Spinal cord (tissue), 10 donors: ENCODE results near the gene IQSEC1. TPM values are rescaled to one million over a fixed set of nuclear protein-coding genes. Genes with fewer than 3 reads are reported as not detected.

Experiments used
- DNase-seq, 6 donors: peaks; one replicate each; pipeline versions ENCODE4 v3.0.0 to v3.0.0-alpha.2; 2013 to 2015; ENCODE audit warnings: low spot score in 6 of 6, low read depth in 4 of 6
- H3K27ac ChIP-seq: one replicate; pipeline ENCODE4 v1.5.1; 2013; ENCODE audit warnings: low read depth, low read length, control low read depth
- H3K27me3 ChIP-seq: one replicate; pipeline ENCODE4 v1.6.1; 2013; ENCODE audit warnings: low read length; ENCODE audit not compliant: control insufficient read depth, insufficient read depth
- H3K36me3 ChIP-seq: one replicate; pipeline ENCODE4 v1.6.1; 2013; ENCODE audit warnings: low read length; ENCODE audit not compliant: control insufficient read depth, insufficient read depth
- H3K4me1 ChIP-seq: one replicate; pipeline ENCODE4 v1.6.1; 2013; ENCODE audit warnings: low read length; ENCODE audit not compliant: control insufficient read depth, insufficient read depth
- H3K4me3 ChIP-seq: one replicate; pipeline ENCODE4 v1.5.1; 2013; ENCODE audit warnings: low read depth, low read length, control low read depth
- H3K9me3 ChIP-seq: one replicate; pipeline ENCODE4 v1.6.1; 2013; ENCODE audit warnings: low read length; ENCODE audit not compliant: control insufficient read depth, insufficient read depth
- WGBS: methylation state at CpG from one replicate; pipeline ENCODE4 v1.1.5; 2013; ENCODE audit warnings: missing lambda C conversion rate; ENCODE audit not compliant: insufficient coverage; 5-methylcytosine and 5-hydroxymethylcytosine counted together
- polyA plus RNA-seq, 2 donors: library from polyadenylated mRNA; unstranded; fragments of 120-200 nt; gene quantifications; one replicate each; pipeline ENCODE4 v1.2.1, GENCODE V29; 2013; ENCODE audit not compliant: insufficient read length in 2 of 2
- total RNA-seq, 2 donors: library from RNA; depleted of rRNA in 1 of 2; stranded (reverse); fragments of 120-200 nt in 1 of 2; fragments of >200 nt in 1 of 2; gene quantifications; one replicate each; pipeline versions ENCODE4 v1.2.3 to v1.2.4, GENCODE V29; 2013 to 2014
- donor health status: healthy.

The IQSEC1 gene
- total and polyA plus RNA-seq, 4 donors = 40.2 to 87.1 (median 63.6) TPM

DNA sequence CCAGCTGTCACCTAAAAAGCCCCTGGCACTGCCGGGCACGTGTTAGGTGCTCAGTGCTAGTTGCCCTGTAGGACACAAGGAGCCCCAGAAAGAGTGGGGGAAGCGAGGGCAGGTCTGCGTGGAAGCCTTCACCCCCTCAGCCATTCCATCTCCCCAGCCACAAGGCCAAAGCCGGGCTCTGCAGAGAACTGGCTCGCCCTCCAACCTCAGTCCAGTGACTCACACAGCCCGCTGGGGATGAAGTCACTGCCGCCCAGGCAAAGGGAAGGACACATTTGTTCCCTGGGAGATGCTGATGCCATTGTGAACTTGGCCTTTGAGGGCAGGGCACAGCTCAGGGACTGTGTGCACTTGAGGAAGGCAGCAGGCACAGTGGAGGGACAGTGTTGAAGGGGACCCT lies 48.1 kb downstream of the IQSEC1 start:
- H3K27ac ChIP-seq = no peak overlapping the region

DNA sequence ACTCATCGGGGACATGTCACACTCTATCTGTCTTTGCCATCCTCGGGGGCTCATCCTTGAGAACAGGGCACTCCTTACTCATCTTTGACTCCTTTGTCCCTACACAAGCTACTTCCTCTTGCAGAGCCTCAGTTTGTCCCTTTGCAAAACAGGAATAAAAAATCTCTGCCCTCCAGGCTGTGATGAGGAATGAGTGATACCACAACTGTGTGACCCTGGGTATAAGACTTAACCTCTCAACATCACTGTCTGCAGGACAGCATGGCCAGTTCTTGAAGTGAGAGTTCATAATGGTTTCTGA lies 48.5 kb downstream of the IQSEC1 start:
- Histone ChIP-seq H3K27me3 (no peaks in the 10 kb centered on the region), H3K4me3 (no peak overlapping the region), H3K36me3 (peaks cover 30% of the 10 kb centered on the region), H3K27ac (no peak overlapping the region), H3K4me1 (peaks cover 35% of the 10 kb centered on the region), H3K9me3 (no peaks in the 10 kb centered on the region)
- DNase-seq = no peak
- 89% methylated on average over 2 of the region's 2 CpGs for WGBS

More for the DNA sequence above, 48.1 kb downstream of the IQSEC1 start:
- no peaks in the 10 kb centered on the region for H3K27me3 ChIP-seq
- H3K9me3 ChIP-seq = no peaks in the 10 kb centered on the region
- no peak overlapping the region for H3K4me3 ChIP-seq
- DNase-seq = no peak
- peaks cover 27% of the 10 kb centered on the region for H3K36me3 ChIP-seq
- H3K4me1 ChIP-seq = peaks cover 31% of the 10 kb centered on the region
- 90% methylated on average over 8 of the region's 8 CpGs for WGBS

DNA sequence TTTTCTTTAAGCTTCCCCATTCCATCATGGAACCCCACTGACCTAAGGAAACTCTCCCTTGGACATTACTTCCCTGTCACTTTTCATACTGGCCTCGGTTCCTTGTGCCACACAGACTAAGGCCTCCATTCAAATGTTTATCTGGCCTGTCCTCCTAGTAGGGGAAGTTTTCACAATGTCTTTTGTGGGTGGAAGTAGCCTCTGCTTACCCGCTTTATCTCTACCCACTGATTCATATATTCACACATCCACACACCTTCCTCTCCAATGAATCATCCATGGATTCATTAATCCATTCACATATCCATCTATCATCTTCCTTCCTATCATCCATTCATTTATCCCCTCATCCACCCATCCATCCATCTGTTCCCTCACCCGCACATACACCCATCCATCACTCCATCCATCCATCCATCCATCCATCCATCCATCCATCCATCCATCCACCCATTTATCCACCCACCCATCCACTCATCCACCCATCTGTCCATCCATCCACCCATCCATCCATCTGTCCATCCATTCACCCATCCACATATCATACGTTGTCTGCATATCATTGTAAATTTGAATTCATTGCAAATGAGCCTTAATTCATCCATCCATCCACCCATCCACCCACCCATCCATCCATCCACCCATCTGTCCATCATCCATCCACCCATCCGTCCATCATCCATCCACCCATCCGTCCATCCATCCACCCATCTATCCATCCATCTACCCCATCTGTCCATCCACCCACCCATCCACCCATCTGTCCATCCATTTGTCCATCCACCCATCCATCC lies 49.1 kb downstream of the IQSEC1 start:
- no peak overlapping the region for H3K4me3 ChIP-seq
- H3K27me3 ChIP-seq = no peaks in the 10 kb centered on the region
- no peak for DNase-seq
- H3K36me3 ChIP-seq = peaks cover 34% of the 10 kb centered on the region
- peaks cover 40% of the 10 kb centered on the region for H3K4me1 ChIP-seq
- WGBS = 98% methylated on average over 5 of the region's 6 CpGs
- no peaks in the 10 kb centered on the region for H3K9me3 ChIP-seq
- H3K27ac ChIP-seq = no peak overlapping the region

DNA sequence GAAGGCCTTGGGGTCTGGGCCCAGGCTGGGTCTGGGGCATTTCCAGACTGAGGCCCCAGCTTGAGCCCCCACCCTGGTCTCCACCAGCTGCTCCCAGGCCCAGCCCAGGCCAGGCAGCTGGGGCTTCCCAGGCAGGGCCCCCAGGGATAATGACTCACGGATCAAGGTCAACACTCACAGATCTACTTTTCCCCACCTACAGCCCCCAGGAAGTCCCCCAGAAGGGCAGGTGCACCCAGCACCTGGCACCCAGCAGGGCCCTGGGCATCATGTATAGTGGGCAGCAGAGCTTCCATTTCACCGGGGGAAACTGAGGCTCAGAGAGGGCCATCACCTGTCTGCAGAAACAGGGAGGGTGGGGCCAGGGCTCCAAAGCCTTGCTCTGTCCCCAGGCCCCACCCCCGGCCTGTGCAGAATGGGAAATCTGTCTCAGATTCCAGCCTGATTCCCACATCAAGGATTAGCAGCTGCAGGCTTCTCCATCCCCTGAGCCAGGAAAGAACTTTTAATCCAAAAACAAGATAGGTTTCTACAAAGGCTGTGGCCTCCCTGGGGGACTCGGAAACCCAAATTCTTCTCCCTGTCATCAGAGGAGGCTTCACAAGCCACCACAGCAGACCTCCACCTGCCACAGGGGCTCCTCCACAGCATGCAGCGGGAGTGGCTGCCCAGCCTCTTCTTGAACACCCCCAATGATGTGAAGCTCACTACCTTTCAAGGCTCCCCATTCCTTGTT lies 49.8 kb downstream of the IQSEC1 start:
- Histone ChIP-seq H3K9me3 (no peaks in the 10 kb centered on the region), H3K4me1 (peaks cover 48% of the 10 kb centered on the region), H3K27me3 (no peaks in the 10 kb centered on the region), H3K4me3 (no peak overlapping the region), H3K36me3 (peaks cover 36% of the 10 kb centered on the region), H3K27ac (peak overlapping the region; percentile 81)
- DNase-seq = no peak
- 90% methylated on average over 5 of the region's 5 CpGs for WGBS

DNA sequence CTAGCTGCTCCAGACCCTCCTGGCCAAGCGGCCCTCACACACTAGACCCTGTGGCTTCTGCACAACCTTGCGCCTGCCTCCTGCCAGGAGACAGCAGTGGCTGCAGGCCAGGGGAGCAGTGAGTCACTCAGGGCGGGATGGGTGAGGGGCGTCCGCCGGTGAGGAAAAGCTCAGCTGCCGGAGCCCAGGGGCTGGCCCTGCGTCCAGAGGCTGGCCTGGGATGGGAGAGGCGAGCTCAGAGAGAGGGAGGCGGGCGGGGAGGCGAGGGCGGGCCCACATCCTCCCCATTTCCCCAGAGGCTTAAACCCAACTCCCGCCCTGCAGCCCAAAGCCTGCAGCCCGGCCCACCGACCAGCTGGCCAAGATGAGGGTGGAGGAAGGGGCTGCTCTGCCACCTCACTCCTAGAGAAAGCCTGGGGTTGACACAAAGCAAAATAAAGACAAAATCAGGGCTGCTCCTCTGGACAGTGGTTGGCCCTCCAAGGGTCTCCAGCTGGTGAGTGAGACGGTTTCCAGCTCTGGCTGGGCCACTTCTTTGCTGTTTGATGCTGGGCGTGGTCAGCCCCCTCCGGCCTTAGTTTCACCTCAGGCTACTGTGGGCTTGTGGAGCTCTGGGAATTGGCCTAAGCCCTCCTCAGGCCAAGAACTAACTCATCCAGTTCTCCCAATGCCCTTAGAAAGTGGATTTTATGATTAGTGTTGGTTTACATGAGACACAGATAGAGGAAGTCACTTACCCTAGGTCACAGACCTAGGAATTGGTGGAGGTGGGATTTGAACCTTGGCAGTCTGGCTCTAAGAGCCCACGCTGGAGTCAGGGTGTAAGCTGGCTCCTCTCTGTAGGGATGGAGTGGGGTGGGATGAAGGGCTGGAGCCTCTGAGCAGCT lies 50.6 kb downstream of the IQSEC1 start:
- Histone ChIP-seq H3K27ac (peak overlapping the region; percentile 81), H3K27me3 (no peaks in the 10 kb centered on the region), H3K36me3 (peaks cover 42% of the 10 kb centered on the region), H3K4me3 (peak overlapping the region; percentile 24), H3K4me1 (peaks cover 56% of the 10 kb centered on the region), H3K9me3 (no peaks in the 10 kb centered on the region)
- 52% methylated on average over 8 of the region's 20 CpGs for WGBS
- DNase-seq = peak in 2 of 6 donors; percentile 50 to 79

DNA sequence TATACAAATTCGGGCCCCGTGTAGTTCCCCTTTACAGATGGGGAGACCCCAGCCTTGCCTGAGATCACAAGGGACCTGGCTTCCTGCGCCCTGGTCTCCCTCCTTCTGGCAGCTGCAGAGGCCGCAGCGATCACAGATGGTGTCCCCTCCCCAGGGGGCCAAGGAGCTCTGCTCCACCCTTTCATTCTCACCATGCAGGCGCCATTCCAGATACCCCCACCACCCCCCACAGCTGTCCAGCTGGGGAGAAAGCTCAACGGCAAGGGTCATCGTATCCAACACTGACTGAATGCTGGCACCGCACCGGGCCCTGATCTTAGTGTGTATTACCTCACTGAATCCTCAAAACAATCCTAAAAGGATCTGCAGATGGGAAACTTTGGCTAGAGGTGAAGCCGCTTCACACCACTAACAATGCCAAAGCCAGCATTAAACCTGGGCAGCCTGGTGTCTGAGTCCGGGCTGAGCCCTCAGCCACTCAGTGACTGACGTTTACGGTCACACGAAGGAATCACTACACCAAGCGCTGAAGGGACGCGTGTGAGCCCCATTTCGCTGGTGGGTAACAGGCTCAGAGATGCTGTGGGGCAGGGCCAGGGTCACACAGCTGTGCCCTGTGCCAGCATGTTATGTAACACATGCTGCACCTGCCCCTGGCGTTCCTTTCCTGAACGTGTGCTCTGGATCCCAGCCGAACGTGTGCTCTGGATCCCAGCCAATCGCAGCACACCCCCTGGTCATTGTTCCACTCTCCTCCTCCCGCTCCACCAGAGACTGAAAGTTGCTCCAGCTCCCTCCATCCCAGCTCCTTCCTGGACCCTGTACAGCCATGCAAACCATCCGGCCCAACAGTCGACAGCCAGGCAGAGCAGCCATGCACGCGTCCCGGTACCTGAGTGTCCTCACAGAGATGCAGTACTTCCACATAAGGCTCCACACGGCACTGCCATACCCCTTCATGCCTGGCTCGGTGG lies 51.8 kb downstream of the IQSEC1 start:
- H3K4me3 ChIP-seq = peak overlapping the region; percentile 24
- no peaks in the 10 kb centered on the region for H3K9me3 ChIP-seq
- peaks cover 68% of the 10 kb centered on the region for H3K4me1 ChIP-seq
- peak overlapping the region; percentile 81 for H3K27ac ChIP-seq
- no peak for DNase-seq
- H3K27me3 ChIP-seq = no peaks in the 10 kb centered on the region
- H3K36me3 ChIP-seq = peaks cover 38% of the 10 kb centered on the region
- 55% methylated on average over 26 of the region's 32 CpGs for WGBS

DNA sequence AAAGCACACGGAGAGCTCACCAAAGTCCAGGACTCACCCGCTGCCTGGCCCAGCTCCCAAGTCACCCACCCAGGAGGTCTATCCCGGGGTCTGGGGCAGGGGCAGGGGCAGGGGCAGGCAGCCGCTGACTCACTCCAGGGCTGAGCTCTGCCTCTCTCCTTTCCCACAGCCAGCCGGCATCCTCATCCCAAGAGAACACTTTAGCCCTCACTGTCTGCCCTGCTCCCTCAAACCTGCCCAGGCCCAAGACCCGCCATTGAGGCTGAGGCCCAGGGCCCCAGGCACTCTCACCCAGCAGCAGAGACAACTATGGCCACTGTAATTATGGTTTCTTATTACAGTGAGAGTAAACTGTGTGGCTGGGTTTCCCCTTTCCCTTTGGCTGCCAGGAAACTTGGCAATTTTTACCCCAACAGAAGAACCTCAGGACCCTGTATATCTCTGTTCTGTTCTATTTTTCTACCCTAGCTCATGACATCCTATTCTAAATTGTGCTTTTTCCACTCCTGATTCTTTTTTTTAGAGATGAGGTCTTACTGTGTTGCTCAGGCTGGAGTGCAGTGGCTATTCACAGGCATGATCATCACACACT lies 53.0 kb downstream of the IQSEC1 start:
- Histone ChIP-seq H3K36me3 (peaks cover 38% of the 10 kb centered on the region), H3K4me3 (no peak overlapping the region), H3K27me3 (no peaks in the 10 kb centered on the region), H3K9me3 (no peaks in the 10 kb centered on the region), H3K4me1 (peaks cover 79% of the 10 kb centered on the region), H3K27ac (peak overlapping the region; percentile 47)
- no peak for DNase-seq
- WGBS = 82% methylated on average over 6 of the region's 6 CpGs

DNA sequence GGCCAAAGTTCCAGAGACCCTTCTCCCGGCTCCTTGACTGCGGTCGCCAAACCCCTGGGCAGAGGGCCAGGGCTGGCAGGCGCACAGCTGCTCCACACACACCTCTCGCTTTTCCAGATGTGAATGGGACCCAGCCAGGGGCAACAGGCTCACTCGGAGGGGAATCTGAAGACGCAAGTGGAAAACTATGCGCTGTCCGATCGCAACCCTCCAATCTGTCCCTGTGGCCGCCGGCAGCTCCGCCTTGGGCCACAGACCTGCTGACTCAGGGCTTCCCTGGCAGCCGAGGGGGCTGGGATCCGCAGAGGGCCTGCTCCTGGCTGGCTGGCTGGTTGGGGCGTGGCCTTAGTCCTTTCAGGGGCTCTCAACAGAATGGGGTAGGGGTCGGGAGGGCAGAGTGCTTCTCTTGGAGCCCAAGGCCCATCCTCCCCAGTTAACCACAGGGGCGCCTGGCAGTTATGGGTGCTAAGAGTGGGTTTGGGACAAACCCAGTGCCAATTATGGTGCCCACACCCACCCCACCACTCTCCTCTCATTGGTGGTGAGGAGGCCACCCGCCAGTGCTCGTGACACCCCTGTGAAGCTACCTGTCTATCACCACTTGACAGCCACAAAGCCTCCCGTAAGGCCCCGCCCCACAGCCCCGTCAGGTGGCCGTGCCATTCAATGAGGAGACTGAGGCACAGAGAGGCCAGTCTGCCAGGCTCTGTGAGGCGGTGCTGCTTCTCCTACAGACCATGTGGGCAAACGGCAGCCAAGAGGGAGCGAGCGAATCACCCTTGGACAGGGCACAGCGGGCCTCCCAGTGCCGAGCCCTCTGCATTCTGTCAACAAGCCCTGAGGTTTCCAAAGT lies 53.8 kb downstream of the IQSEC1 start:
- DNase-seq = peak in 2 of 6 donors; percentile 51 to 82
- 41% methylated on average over 28 of the region's 30 CpGs for WGBS
- Histone ChIP-seq H3K9me3 (no peaks in the 10 kb centered on the region), H3K4me3 (peak overlapping the region; percentile 16), H3K27me3 (no peaks in the 10 kb centered on the region), H3K27ac (peak overlapping the region; percentile 85), H3K4me1 (peaks cover 87% of the 10 kb centered on the region), H3K36me3 (peaks cover 41% of the 10 kb centered on the region)
